GM21360 (cell line): ENCODE results near the gene WDR64.

Experiments used
- ATAC-seq: cut with Tn5 transposase; IDR thresholded peaks from one replicate; pipeline ENCODE4 v1.9.1; 2021; ENCODE audit warnings: mild to moderate bottlenecking, moderate library complexity; ENCODE audit not compliant: unreplicated experiment

WDR64 gene

GRCh38 chr1:241652012-241652411 lies at the start of gene WDR64:
TSS of gene WDR64 (plus strand) at chr1:241652281. CDS start at chr1:241652485, 204 bp downstream.
- ATAC-seq = no peak

GRCh38 chr1:241603731-241604245 lies 48.3 kb upstream of the WDR64 start:
- no peak for ATAC-seq

GRCh38 chr1:241605146-241605805 lies 46.8 kb upstream of the WDR64 start:
- ATAC-seq = no peak

GRCh38 chr1:241606544-241606943 lies 45.5 kb upstream of the WDR64 start:
- ATAC-seq = no peak

- ATAC-seq = no peak
These were observed 44.6 kb upstream of the WDR64 start for GRCh38 chr1:241607497-241607896.

- ATAC-seq = no peak
These were observed 43.6 kb upstream of the WDR64 start for GRCh38 chr1:241608379-241609033.

- ATAC-seq = no peak
These were observed 41.8 kb upstream of the WDR64 start for GRCh38 chr1:241610056-241610815.

GRCh38 chr1:241611063-241611462 lies 41.0 kb upstream of the WDR64 start:
- ATAC-seq = peak; percentile 93

GRCh38 chr1:241611736-241612135 lies 40.3 kb upstream of the WDR64 start:
- no peak for ATAC-seq

- ATAC-seq = no peak
These were observed 39.3 kb upstream of the WDR64 start for GRCh38 chr1:241612533-241613477.

- ATAC-seq = no peak
These were observed 37.9 kb upstream of the WDR64 start for GRCh38 chr1:241614144-241614543.

GRCh38 chr1:241614572-241614971 lies 37.5 kb upstream of the WDR64 start:
- ATAC-seq = no peak

GRCh38 chr1:241615043-241615974 lies 36.8 kb upstream of the WDR64 start:
- no peak for ATAC-seq

- ATAC-seq = no peak
These were observed 34.7 kb upstream of the WDR64 start for GRCh38 chr1:241617426-241617825.

GRCh38 chr1:241622669-241623068 lies 29.4 kb upstream of the WDR64 start:
- ATAC-seq = no peak

- ATAC-seq = no peak
These were observed 27.1 kb upstream of the WDR64 start for GRCh38 chr1:241624935-241625334.

GRCh38 chr1:241627453-241628259 lies 24.4 kb upstream of the WDR64 start:
- ATAC-seq = peak; percentile 79

- ATAC-seq = no peak
These were observed 22.1 kb upstream of the WDR64 start for GRCh38 chr1:241630005-241630404.

- no peak for ATAC-seq
These were observed 21.6 kb upstream of the WDR64 start for GRCh38 chr1:241630476-241630875.
